Upper lobe of left lung (tissue), 6 donors: ENCODE data around the gene CBFA2T3. TPM values are rescaled to one million over a fixed set of nuclear protein-coding genes. Genes with fewer than 3 reads are reported as not detected.

ENCODE experiments used
- ATAC-seq, 2 donors: fragments of 200-7000 bp; cut with Tn5 transposase; one replicate each; pipeline ENCODE4 v1.9.1; 2022; ENCODE audit warnings: mild to moderate bottlenecking in 2 of 2, moderate library complexity in 2 of 2; ENCODE audit not compliant: low FRiP score in 2 of 2
- DNase-seq, 2 donors: peaks; one replicate each; pipeline ENCODE4 v3.0.0-alpha.2; 2019 to 2020
- H3K27ac ChIP-seq, 4 donors: fragments of 200-600 bp; sonication (generic); one replicate each; pipeline ENCODE4 v1.5.1; 2016 to 2019
- H3K27me3 ChIP-seq, 4 donors: fragments of 200-600 bp; sonication (generic); one replicate each; pipeline ENCODE4 v1.5.1; 2017 to 2019
- H3K36me3 ChIP-seq, 4 donors: fragments of 200-600 bp; sonication (generic); one replicate each; pipeline ENCODE4 v1.5.1; 2016 to 2019
- H3K4me1 ChIP-seq, 4 donors: fragments of 200-600 bp; sonication (generic); one replicate each; pipeline ENCODE4 v1.5.1; 2018 to 2019
- H3K4me3 ChIP-seq, 4 donors: fragments of 200-600 bp; sonication (generic); one replicate each; pipeline ENCODE4 v1.5.1; 2017 to 2019; ENCODE audit warnings: mild to moderate bottlenecking in 2 of 4, moderate library complexity in 1 of 4
- H3K9me3 ChIP-seq, 4 donors: fragments of 200-600 bp; sonication (generic); one replicate each; pipeline ENCODE4 v1.5.1; 2018 to 2019
- CTCF ChIP-seq, 6 experiments: fragments of 450-650 bp in 4 of 6; fragments of 200-600 bp in 2 of 6; sonication (generic) in 2 of 6; IDR thresholded peaks; one replicate each; pipeline ENCODE4 v1.5.1; 2016 to 2019; ENCODE audit warnings: antibody characterized with exemption in 6 of 6
- EP300 ChIP-seq, 4 donors: sonication (generic); formaldehyde crosslinking; IDR thresholded peaks; one replicate each; pipeline ENCODE4 v1.5.1; 2017; ENCODE audit warnings: antibody characterized with exemption in 4 of 4, control low read depth in 2 of 4
- POLR2A ChIP-seq, 4 donors: fragments of 450-650 bp; IDR thresholded peaks; one replicate each; pipeline ENCODE4 v1.5.1; 2016 to 2017; ENCODE audit warnings: antibody characterized with exemption in 4 of 4, mild to moderate bottlenecking in 2 of 4
- POLR2AphosphoS5 ChIP-seq, 2 donors: sonication (generic); formaldehyde crosslinking; IDR thresholded peaks; one replicate each; pipeline ENCODE4 v1.5.1; 2017; ENCODE audit warnings: antibody characterized with exemption in 2 of 2
- WGBS, 2 donors: methylation state at CpG; one replicate each; pipeline ENCODE4 v1.1.5; 2017 to 2018; 5-methylcytosine and 5-hydroxymethylcytosine counted together
- total RNA-seq, 6 donors: library from RNA; depleted of rRNA in 4 of 6; stranded (reverse); fragments of >200 nt in 4 of 6; gene quantifications; one replicate each; pipeline versions ENCODE4 v1.1.0 to v1.2.1, GENCODE V29; 2016 to 2021
- donor health status: DM: no; HTN: no; CAD: no; lungs with moderate emphysema.
- donor health status: DM: no; HTN: yes; CAD: no; lungs with severe emphysema.

The CBFA2T3 gene
- total RNA-seq, 6 donors from 2014 or later: 2.7 to 33.5 (median 15.2) TPM

GRCh38 chr16:88826070-88826840 lies 150.8 kb downstream of the CBFA2T3 start:
- Histone ChIP-seq H3K36me3 (peaks cover 8 to 75% (median 46%) of the 10 kb centered on the region in 4 donors), H3K27ac (no peak overlapping the region), H3K4me3 (no peak overlapping the region), H3K4me1 (peaks cover 0 to 3% (median 0%) of the 10 kb centered on the region in 4 donors), H3K9me3 (no peaks in the 10 kb centered on the region), H3K27me3 (no peaks in the 10 kb centered on the region)
- peak in 1 of 2 donors; percentile 57 for DNase-seq
- WGBS, 2 donors: 91 to 93% methylated on average over 20 to 26 of the region's 26 CpGs
- no peak for ATAC-seq
- no peak for TF ChIP-seq EP300 (IDR thresholded peaks at IDR 0.05)
- no peak for TF ChIP-seq POLR2A (IDR thresholded peaks at IDR 0.05)
- TF ChIP-seq CTCF (IDR thresholded peaks at IDR 0.05): no peak
- no peak for TF ChIP-seq POLR2AphosphoS5 (IDR thresholded peaks at IDR 0.05)

GRCh38 chr16:88825146-88825545 lies 151.9 kb downstream of the CBFA2T3 start:
- DNase-seq (no peak), ATAC-seq (no peak)
- Histone ChIP-seq H3K4me1 (peaks cover 0 to 3% (median 0%) of the 10 kb centered on the region in 4 donors), H3K9me3 (no peaks in the 10 kb centered on the region), H3K4me3 (no peak overlapping the region), H3K27ac (no peak overlapping the region), H3K27me3 (no peaks in the 10 kb centered on the region), H3K36me3 (peaks cover 8 to 84% (median 53%) of the 10 kb centered on the region in 4 donors)
- WGBS, 2 donors: 97% methylated on average over 11 of the region's 12 CpGs; no CpG with 5 or more reads in 1 of the 2 donors
- no peak for TF ChIP-seq EP300 (IDR thresholded peaks at IDR 0.05)
- no peak for TF ChIP-seq CTCF (IDR thresholded peaks at IDR 0.05)

Other genes with a start within 250 kb of the CBFA2T3 start
- 100 to 1,000 TPM; 107 to 535 (median 239) TPM for gene PIEZO1, start 192.0 kb downstream of the CBFA2T3 start, total RNA-seq
- 1 to 10 TPM in 5 of 6 donors, not detected in 1; 2.3 to 4.7 (median 3.5) TPM for gene CDT1, start 173.4 kb downstream of the CBFA2T3 start, total RNA-seq
- gene APRT, start 165.3 kb downstream of the CBFA2T3 start, total RNA-seq: 100 to 1,000 TPM in 4 of 6 donors, 10 to 100 TPM in 2; 76.5 to 147 (median 124) TPM
- gene GALNS, start 120.3 kb downstream of the CBFA2T3 start, total RNA-seq: 100 to 1,000 TPM in 1 of 6 donors, 10 to 100 TPM in 5; 24.8 to 140 (median 45.6) TPM
- 10 to 100 TPM; 10.9 to 62.5 (median 32.4) TPM for gene TRAPPC2L, start 120.1 kb downstream of the CBFA2T3 start, total RNA-seq
- under 1 TPM in 1 of 6 donors, not detected in 5; 0.20 TPM for gene PABPN1L, start 110.5 kb downstream of the CBFA2T3 start, total RNA-seq
- 10 to 100 TPM; 30.2 to 97.4 (median 35.3) TPM for gene ACSF3, start 116.6 kb upstream of the CBFA2T3 start, total RNA-seq
- gene CDH15, start 194.5 kb upstream of the CBFA2T3 start, total RNA-seq: 1 to 10 TPM in 3 of 6 donors, under 1 TPM in 3; 0.39 to 4.2 (median 1.2) TPM
- 100 to 1,000 TPM in 4 of 6 donors, 10 to 100 TPM in 2; 71.0 to 320 (median 174) TPM for gene SLC22A31, start 223.3 kb upstream of the CBFA2T3 start, total RNA-seq
- 10 to 100 TPM; 12.3 to 50.1 (median 17.7) TPM for gene ZNF778, start 240.5 kb upstream of the CBFA2T3 start, total RNA-seq